Measurements from ENCODE around the gene RFC5. TPM values are rescaled to one million over a fixed set of nuclear protein-coding genes. Genes with fewer than 3 reads are reported as not detected.
A peak's percentile ranks its signal among the peaks of the same experiment; 100 is the strongest.

RFC5 gene
- total and polyA plus RNA-seq, 2 of the 8 experiments (the other 6 are each of a cell fraction or from before 2014, with no cell fraction given): 34.4 to 40.6 TPM

DNA sequence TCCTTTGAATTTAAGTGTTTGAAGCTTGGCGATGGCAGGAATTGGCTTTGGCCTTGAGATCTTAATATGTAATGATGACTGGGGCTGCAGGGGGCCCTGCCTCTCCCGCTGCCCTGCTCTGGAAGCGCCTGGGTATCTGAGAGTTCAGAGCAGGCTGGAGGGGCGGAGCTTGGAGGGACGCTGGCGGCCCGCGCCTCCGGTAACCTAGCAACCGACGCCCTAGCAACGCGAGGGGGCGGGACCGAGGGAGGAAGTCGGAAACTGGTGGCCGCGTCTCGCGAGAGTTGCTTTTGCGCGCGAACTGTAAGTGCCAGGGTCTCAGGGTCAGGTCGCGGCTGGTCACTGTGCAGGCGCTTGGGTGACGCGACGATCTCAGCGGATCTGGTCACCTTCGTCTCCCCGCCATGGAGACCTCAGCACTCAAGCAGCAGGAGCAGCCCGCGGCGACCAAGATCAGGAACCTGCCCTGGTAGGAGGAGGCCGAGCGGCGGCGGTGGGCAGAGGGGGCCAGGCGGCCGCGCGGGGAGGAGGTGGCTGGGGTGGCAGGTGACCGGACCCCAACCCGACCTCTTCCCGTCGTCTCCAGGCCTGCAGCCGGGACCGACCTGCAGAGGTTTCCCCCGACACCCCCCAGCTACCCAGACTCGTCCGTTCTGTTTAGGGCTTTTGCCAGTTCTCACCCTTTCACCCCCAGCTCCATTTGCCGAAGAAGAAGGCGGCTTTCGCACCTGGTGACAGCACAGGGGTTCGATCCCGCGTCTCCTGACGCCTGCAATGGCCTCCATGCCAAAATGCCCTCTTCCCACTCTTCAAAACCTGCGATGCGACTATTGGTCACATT, at the start of gene RFC5 (continued):
- peak; percentile 25; the same call in 1 of the 2 replicates for TF ChIP-seq BACH1 (IDR thresholded peaks at IDR 0.05; ENCODE audit: low read length)
- no peak for TF ChIP-seq TEAD4 (IDR thresholded peaks at IDR 0.05; ENCODE audit: low read depth, low read length)
- TF ChIP-seq SP2 (IDR thresholded peaks at IDR 0.05; ENCODE audit: low read length): no peak
- TF ChIP-seq TBP (IDR thresholded peaks at IDR 0.05; ENCODE audit: low read depth, low read length): peak; percentile 90
- TF ChIP-seq SP4 (IDR thresholded peaks at IDR 0.05; ENCODE audit: low read length): no peak
- TF ChIP-seq FOSL1 (IDR thresholded peaks at IDR 0.05; ENCODE audit: insufficient read depth, low read depth, low read length): no peak
- no peak for TF ChIP-seq RFX5 (IDR thresholded peaks at IDR 0.05; ENCODE audit: borderline replicate concordance, low read depth, low read length)
- TF ChIP-seq, protein P1, sequence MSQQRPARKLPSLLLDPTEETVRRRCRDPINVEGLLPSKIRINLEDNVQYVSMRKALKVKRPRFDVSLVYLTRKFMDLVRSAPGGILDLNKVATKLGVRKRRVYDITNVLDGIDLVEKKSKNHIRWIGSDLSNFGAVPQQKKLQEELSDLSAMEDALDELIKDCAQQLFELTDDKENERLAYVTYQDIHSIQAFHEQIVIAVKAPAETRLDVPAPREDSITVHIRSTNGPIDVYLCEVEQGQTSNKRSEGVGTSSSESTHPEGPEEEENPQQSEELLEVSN (IDR thresholded peaks at IDR 0.05): peak; percentile 90
- TF ChIP-seq TAF1 (IDR thresholded peaks at IDR 0.05; ENCODE audit: low read depth, low read length): peak; percentile 95
- TF ChIP-seq KDM5A (IDR thresholded peaks at IDR 0.05; ENCODE audit: low read length): no peak; the same call in 1 of the 2 replicates
- TF ChIP-seq TAF7 (optimal IDR thresholded peaks at IDR 0.05; ENCODE audit: borderline replicate concordance, low read depth, low read length): peak; percentile 74
- no peak for TF ChIP-seq HDAC2 (IDR thresholded peaks at IDR 0.05; ENCODE audit: borderline replicate concordance in 1 of 2, low read depth in 2 of 2, low read length in 2 of 2)
- TF ChIP-seq EP300 (IDR thresholded peaks at IDR 0.05; ENCODE audit: borderline replicate concordance in 1 of 2, low read depth in 2 of 2, low read length in 2 of 2): no peak
